Mucosa of descending colon (tissue), 3 donors: Measurements from ENCODE around the gene HAUS5. TPM values are rescaled to one million over a fixed set of nuclear protein-coding genes. Genes with fewer than 3 reads are reported as not detected.

Source experiments
- ATAC-seq: fragments of 200-7000 bp; cut with Tn5 transposase; one replicate; pipeline ENCODE4 v1.9.1; 2020; ENCODE audit warnings: mild to moderate bottlenecking, moderate library complexity
- DNase-seq, 3 donors: peaks; one replicate each; pipeline ENCODE4 v3.0.0-alpha.2; 2020
- H3K36me3 ChIP-seq: fragments of 200-600 bp; one replicate; pipeline ENCODE4 v1.8.0; 2021; ENCODE audit warnings: low read depth, mild to moderate bottlenecking
- H3K4me1 ChIP-seq: fragments of 200-600 bp; one replicate; pipeline ENCODE4 v1.8.0; 2021; ENCODE audit warnings: low read depth, mild to moderate bottlenecking
- H3K4me3 ChIP-seq: fragments of 200-600 bp; one replicate; pipeline ENCODE4 v1.8.0; 2021; ENCODE audit warnings: mild to moderate bottlenecking
- H3K9me3 ChIP-seq: fragments of 200-600 bp; one replicate; pipeline ENCODE4 v1.8.0; 2021; ENCODE audit warnings: mild to moderate bottlenecking
- CTCF ChIP-seq: fragments of 200-600 bp; IDR thresholded peaks from one replicate; pipeline ENCODE4 v1.8.0; 2022; ENCODE audit warnings: antibody characterized with exemption, mild to moderate bottlenecking
- intact Hi-C, 2 donors: fragments of 100-400 bp; cut with DNase I in 1 of 2; cut with micrococcal nuclease in 1 of 2; formaldehyde crosslinking; loops; one replicate each; pipeline versions ENCODE4 v1.11.0 to v1.11.1; 2022; cut with DNase I, micrococcal nuclease
- total RNA-seq, 3 donors: library from RNA; stranded (reverse); fragmentation: NEBNext Ultra II Directional in 2 of 3; extraction: Animal tissue kit (Norgen Biotek cat#: 25700) in 2 of 3; gene quantifications; one replicate each; pipeline versions ENCODE4 v1.2.1 to v1.2.4, GENCODE V29; 2021 to 2023
- donor health status: DM: no; HTN: no; CAD: no; lungs with moderate emphysema.
- donor health status: DM: no; HTN: no; CAD: no.
- donor health status: DM: no; HTN: yes; CAD: no.

The HAUS5 gene
- total RNA-seq, 3 donors from 2014 or later: 6.4 to 13.2 (median 9.0) TPM

- intact Hi-C loops: no loop called here
- no peak for TF ChIP-seq CTCF
- Histone ChIP-seq H3K4me3 (no peak overlapping the region), H3K9me3 (peaks cover 10% of the 10 kb centered on the region), H3K4me1 (peaks cover 4% of the 10 kb centered on the region), H3K36me3 (no peaks in the 10 kb centered on the region)
- no peak for ATAC-seq
- DNase-seq: no peak
These were observed 344 bp upstream of the HAUS5 start for GRCh38 chr19:35612224-35612558.

- no peak for ATAC-seq
- intact Hi-C loops: no loop called here
These were observed 1.0 kb downstream of the HAUS5 start for GRCh38 chr19:35613574-35613973.

GRCh38 chr19:35615036-35615435, 2.5 kb downstream of the HAUS5 start:
- ATAC-seq: no peak
- no peak for DNase-seq
- Histone ChIP-seq H3K4me1 (peaks cover 4% of the 10 kb centered on the region), H3K4me3 (no peak overlapping the region), H3K36me3 (no peaks in the 10 kb centered on the region), H3K9me3 (no peaks in the 10 kb centered on the region)
- intact Hi-C loops: no loop called here
- TF ChIP-seq CTCF: no peak

More at GRCh38 chr19:35613574-35613973, 1.0 kb downstream of the HAUS5 start:
- peaks cover 4% of the 10 kb centered on the region for H3K4me1 ChIP-seq
- DNase-seq: no peak
- no peak for TF ChIP-seq CTCF
- H3K9me3 ChIP-seq: peaks cover 3% of the 10 kb centered on the region
- H3K4me3 ChIP-seq: no peak overlapping the region
- H3K36me3 ChIP-seq: no peaks in the 10 kb centered on the region

GRCh38 chr19:35618857-35619256, 6.3 kb downstream of the HAUS5 start:
- no peak for TF ChIP-seq CTCF
- intact Hi-C loops: no loop called here
- Histone ChIP-seq H3K9me3 (no peaks in the 10 kb centered on the region), H3K4me1 (no peaks in the 10 kb centered on the region), H3K4me3 (no peak overlapping the region), H3K36me3 (no peaks in the 10 kb centered on the region)
- ATAC-seq: no peak
- no peak for DNase-seq

- no peak for TF ChIP-seq CTCF
These were observed 6.9 kb downstream of the HAUS5 start for GRCh38 chr19:35619290-35619923.

GRCh38 chr19:35620001-35620400, 7.5 kb downstream of the HAUS5 start:
- intact Hi-C loops: no loop called here

More at GRCh38 chr19:35619290-35619923, 6.9 kb downstream of the HAUS5 start:
- intact Hi-C loops: no loop called here
- no peaks in the 10 kb centered on the region for H3K9me3 ChIP-seq
- no peaks in the 10 kb centered on the region for H3K4me1 ChIP-seq
- H3K4me3 ChIP-seq: no peak overlapping the region
- DNase-seq: no peak
- no peak for ATAC-seq
- no peaks in the 10 kb centered on the region for H3K36me3 ChIP-seq

More at GRCh38 chr19:35620001-35620400, 7.5 kb downstream of the HAUS5 start:
- ATAC-seq (no peak), DNase-seq (no peak)
- no peaks in the 10 kb centered on the region for H3K36me3 ChIP-seq
- no peaks in the 10 kb centered on the region for H3K4me1 ChIP-seq
- no peak overlapping the region for H3K4me3 ChIP-seq
- H3K9me3 ChIP-seq: no peaks in the 10 kb centered on the region
- no peak for TF ChIP-seq CTCF
